Activated naive CD4-positive, alpha-beta T cell treated with anti-CD3 and anti-CD28 coated beads, Interleukin-2, amount 10 ng/mL, durations not matched to agents 7 days and 5 days (primary cell): Measurements from ENCODE around the gene RNF149.
"Not testable (repeated sequence)": the region's sequence is repeated elsewhere in the genome, so short reads cannot be mapped to it uniquely, and the experiment has no call there.

ENCODE experiments used
- CTCF ChIA-PET: fragments of 350-600 bp; sonication (Branson Sonifier 250); formaldehyde crosslinking; loops from one replicate; lab custom pipeline; 2021; ENCODE audit warnings: antibody characterized with exemption; lab: Charles Lee
- DNase-seq: peaks from one replicate; pipeline ENCODE4 v3.0.0-alpha.2; 2020
- H3K27ac Mint-ChIP-seq: one replicate; pipeline ENCODE4 v1.8.0; 2021; ENCODE audit warnings: mild to moderate bottlenecking, moderate library complexity, mixed read lengths
- H3K27me3 Mint-ChIP-seq: one replicate; pipeline ENCODE4 v1.8.0; 2021; ENCODE audit warnings: mild to moderate bottlenecking, mixed read lengths
- H3K36me3 Mint-ChIP-seq: one replicate; pipeline ENCODE4 v1.8.0; 2021; ENCODE audit warnings: mixed read lengths
- H3K4me1 Mint-ChIP-seq: one replicate; pipeline ENCODE4 v1.8.0; 2021; ENCODE audit warnings: mixed read lengths
- H3K4me3 Mint-ChIP-seq: one replicate; pipeline ENCODE4 v1.8.0; 2021; ENCODE audit warnings: mild to moderate bottlenecking, moderate library complexity, mixed read lengths
- H3K9me3 Mint-ChIP-seq: one replicate; pipeline ENCODE4 v1.8.0; 2021; ENCODE audit warnings: mixed read lengths

Gene RNF149

DNA sequence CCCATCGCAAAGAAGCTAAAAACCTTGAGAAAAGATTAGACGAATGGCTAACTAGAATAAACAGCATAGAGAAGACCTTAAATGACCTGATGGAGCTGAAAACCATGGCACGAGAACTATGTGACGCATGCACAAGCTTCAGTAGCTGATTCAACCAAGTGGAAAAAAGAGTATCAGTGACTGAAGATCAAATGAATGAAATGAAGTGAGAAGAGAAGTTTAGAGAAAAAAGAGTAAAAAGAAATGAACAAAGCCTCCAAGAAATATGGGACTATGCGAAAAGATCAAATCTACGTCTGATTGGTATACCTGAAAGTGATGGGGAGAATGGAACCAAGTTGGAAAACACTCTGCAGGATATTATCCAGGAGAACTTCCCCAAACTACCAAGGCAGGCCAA lies 8.1 kb upstream of the RNF149 start:
- H3K36me3 Mint-ChIP-seq = peaks cover 35% of the 10 kb centered on the region
- H3K9me3 Mint-ChIP-seq, CTCF ChIA-PET, H3K4me3 Mint-ChIP-seq, H3K27ac Mint-ChIP-seq, DNase-seq: not testable (repeated sequence)
- peaks cover 43% of the 10 kb centered on the region for H3K4me1 Mint-ChIP-seq
- H3K27me3 Mint-ChIP-seq = peaks cover 27% of the 10 kb centered on the region

DNA sequence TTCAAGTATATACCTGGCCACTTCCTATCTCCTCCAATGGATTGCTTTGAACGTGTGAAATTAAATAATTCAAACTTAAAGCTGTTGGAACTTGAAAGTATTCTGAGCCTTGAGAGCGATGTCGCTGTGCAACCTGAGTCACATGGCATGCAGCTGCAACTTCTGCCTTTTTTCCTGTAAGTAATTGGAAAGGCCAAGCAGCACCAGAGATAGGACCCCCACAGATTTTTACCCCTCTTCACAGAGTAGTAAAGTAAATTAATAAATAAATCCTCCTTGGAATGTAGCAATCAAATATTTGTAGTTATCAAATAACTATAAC lies 3.2 kb upstream of the RNF149 start:
- DNase-seq = peak; percentile 32
- CTCF ChIA-PET = interaction anchor here (0.9 to 1.5 kb wide), 4 partner anchors 15 to 58 kb away, joined by 3 to 4 read pairs (median 3); no protein-coding TSS in a partner anchor
- Mint-ChIP-seq H3K4me1 (peaks cover 66% of the 10 kb centered on the region), H3K27ac (peak overlapping the region; percentile 84), H3K27me3 (peaks cover 9% of the 10 kb centered on the region), H3K36me3 (peaks cover 16% of the 10 kb centered on the region), H3K4me3 (peak overlapping the region; percentile 57), H3K9me3 (no peaks in the 10 kb centered on the region)

DNA sequence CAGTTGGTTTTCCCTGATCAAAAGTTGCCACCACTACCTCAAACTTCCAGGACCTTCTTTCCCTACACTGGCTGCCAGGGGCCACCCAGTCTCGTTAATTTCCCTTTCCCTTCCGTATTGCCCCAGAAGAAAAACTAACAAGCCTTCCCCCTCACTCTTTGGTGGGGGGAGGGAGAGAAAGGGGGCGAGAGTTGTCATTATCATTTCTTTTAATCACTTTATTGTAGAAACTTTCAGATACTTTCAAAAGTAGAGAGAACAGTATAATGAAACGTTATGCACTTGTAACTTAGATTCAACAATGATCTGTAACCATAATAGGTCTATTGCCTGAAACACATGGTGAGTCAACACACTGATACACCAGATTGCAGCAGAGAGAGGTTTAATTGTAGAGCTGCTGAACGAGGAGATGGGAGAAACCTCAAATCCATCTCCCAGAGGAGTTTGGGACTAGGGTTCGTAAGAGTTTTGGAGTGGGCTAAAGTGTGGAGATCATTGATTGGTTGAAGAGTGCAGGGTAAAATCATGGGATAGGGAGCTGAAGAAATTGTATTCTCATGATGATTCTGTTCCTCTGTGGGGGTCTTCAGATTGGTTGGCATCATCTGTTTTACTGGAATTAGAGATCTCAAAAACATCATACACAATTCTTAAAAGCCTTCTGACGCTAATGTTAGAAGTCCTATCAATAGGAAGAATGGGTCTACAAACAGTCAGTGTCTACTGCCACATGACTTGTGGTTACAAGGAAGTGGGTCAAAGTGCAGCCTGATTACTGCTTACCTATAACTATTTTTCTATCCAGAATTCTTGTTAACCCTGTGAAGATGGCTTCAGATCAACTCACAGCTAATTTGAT lies 2.6 kb upstream of the RNF149 start:
- Mint-ChIP-seq H3K4me3 (peak overlapping the region; percentile 57), H3K27ac (peak overlapping the region; percentile 84), H3K9me3 (no peaks in the 10 kb centered on the region), H3K4me1 (peaks cover 64% of the 10 kb centered on the region), H3K27me3 (peaks cover 3% of the 10 kb centered on the region), H3K36me3 (peaks cover 16% of the 10 kb centered on the region)
- CTCF ChIA-PET = interaction anchor here (0.9 to 1.5 kb wide), 4 partner anchors 16 to 57 kb away, joined by 3 to 4 read pairs (median 3); no protein-coding TSS in a partner anchor
- peak; percentile 43 for DNase-seq

DNA sequence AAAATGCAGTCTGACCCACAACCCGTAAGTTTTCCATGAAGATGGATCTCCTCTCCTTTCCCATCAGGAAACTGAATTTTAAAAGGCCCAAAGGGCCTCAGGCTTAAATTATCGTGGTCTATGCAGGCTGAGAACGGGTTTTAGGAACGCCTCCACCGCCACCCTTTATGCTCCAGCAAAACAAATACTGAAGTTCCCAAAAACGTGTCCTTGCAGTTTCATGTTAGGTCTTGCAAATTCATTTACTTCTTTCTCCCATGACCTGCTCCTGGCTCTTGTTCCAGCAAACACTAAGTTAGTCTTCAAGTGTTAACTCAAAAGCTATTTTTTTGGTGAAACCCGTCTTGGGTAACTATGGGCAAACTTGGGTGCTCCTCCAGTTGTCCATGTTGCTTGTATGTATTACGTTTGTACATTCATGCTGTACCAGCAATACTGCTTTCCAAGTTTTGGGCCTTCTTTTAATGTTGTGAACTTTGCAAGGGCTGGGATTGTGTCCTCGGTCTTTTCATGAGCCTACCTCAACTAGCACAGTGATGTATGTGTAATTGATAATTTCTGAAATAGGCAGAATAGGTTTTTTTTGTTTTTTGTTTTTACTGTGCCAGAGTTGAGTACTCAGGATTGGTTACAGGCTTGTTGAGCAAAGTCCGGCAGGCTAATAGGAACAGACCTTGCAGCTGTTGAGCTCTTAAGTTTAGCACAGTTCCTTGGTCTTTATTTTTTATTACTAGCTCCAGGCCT lies 1.8 kb upstream of the RNF149 start:
- H3K4me3 Mint-ChIP-seq = peak overlapping the region; percentile 43
- H3K9me3 Mint-ChIP-seq = no peaks in the 10 kb centered on the region
- H3K36me3 Mint-ChIP-seq = peaks cover 23% of the 10 kb centered on the region
- H3K4me1 Mint-ChIP-seq = peaks cover 64% of the 10 kb centered on the region
- no peak for DNase-seq
- CTCF ChIA-PET = interaction anchor here (1.5 kb wide), 1 partner anchor 32 kb away, joined by 3 read pairs; no protein-coding TSS in a partner anchor
- peak overlapping the region; percentile 84 for H3K27ac Mint-ChIP-seq
- no peaks in the 10 kb centered on the region for H3K27me3 Mint-ChIP-seq

DNA sequence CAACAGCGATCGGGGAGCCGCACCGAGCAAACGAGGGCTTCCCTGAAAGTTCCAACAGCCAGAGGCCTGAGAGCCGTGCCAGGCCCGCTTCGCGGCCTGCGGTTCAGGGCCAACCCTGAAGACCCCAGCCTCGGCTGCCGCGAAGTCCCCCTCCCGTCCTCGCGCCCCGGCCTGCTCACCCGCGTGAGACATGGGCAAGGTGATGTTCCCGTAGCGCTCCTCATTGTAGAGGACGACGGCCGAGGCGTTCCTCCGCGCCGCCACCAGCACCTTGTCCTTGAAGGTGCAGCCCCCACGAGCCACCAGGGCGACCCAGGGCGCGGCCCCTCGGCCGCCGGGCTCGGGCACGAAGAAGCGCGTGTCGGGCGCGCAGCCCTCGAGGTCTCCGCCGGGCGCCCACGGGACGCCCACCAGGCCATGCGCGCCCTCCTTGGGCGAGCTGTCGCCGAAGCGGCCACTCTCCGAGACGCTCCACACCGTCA lies 510 bp downstream of the RNF149 start:
- Mint-ChIP-seq H3K36me3 (peaks cover 39% of the 10 kb centered on the region), H3K9me3 (no peaks in the 10 kb centered on the region), H3K4me3 (peak overlapping the region; percentile 100), H3K4me1 (peaks cover 77% of the 10 kb centered on the region), H3K27ac (peak overlapping the region; percentile 98), H3K27me3 (no peaks in the 10 kb centered on the region)
- CTCF ChIA-PET = interaction anchor here (0.7 to 1.7 kb wide), 4 partner anchors 16 to 34 kb away, joined by 3 to 6 read pairs (median 4); no protein-coding TSS in a partner anchor
- peak; percentile 54 for DNase-seq

DNA sequence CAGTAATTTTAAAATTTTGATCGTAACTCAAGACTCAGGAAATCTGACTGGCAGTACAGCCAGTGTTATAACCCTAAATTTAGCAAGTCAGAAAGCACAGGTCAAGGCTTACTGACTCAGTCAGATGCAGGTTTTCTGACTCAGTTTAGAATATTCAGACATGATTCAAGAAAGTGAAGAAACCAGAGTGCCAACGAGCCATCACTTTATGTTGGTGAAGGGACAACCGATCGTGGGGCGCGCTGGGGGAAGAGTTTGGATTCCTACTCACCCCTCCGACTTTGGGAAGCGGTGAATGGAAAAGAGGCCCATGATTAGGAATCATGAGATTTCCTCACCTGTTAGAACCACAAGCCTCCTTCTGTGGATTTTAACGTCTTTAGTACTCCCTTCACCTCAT lies 998 bp downstream of the RNF149 start:
- Mint-ChIP-seq H3K4me1 (peaks cover 77% of the 10 kb centered on the region), H3K27ac (peak overlapping the region; percentile 98), H3K9me3 (no peaks in the 10 kb centered on the region), H3K27me3 (no peaks in the 10 kb centered on the region), H3K4me3 (peak overlapping the region; percentile 100), H3K36me3 (peaks cover 44% of the 10 kb centered on the region)
- DNase-seq = no peak
- CTCF ChIA-PET = no interaction called here

DNA sequence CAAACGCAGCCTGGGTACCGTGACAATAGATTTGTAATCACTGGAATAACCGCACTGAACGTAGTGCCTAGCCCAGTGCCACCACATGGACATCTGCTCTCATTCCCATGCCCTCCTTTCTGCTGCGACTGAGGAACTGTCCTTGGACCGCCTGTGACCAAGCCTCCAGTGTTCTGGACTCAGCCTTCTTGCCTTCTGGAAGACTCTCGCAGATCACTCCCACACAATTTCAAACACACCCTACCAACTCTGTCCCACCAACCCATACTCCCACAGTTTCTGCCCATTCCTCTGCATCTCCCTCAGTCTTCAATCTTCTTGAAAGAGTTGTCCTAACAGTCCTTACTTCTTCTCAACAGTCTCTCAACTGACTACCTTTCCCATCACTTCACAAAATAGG lies 2.1 kb downstream of the RNF149 start:
- Mint-ChIP-seq H3K36me3 (peaks cover 54% of the 10 kb centered on the region), H3K4me3 (peak overlapping the region; percentile 100), H3K27ac (peak overlapping the region; percentile 98), H3K27me3 (no peaks in the 10 kb centered on the region), H3K9me3 (no peaks in the 10 kb centered on the region), H3K4me1 (peaks cover 78% of the 10 kb centered on the region)
- no peak for DNase-seq
- CTCF ChIA-PET = interaction anchor here (0.6 kb wide), 1 partner anchor 439 kb away, joined by 3 read pairs; no protein-coding TSS in a partner anchor

DNA sequence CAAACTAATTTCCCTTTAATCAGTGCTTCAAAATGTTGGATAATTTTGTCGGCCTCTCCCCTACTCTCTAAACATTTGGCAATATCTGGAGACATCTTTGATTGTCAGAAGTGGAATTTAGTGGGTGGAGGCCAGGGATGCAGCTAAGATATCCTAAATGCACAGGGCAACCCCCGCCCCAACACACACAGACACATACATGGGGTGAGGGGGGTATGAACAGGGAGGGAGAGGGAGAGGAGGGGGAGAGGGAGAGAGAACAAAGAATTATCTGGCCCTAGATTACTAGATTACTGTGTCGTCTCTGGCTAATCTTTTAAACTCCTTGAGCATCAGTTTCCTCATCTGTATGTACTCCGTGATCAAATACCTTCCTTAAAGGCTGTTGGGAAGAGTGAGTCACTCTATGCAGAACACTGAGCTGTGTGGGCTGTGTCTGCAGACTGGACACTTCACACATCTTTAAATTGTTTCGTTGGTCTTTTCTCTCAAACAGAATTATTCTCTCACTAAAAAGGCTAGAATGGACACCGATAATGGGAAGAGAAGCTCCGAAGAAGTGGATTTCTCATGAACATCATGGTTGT lies 2.9 kb downstream of the RNF149 start:
- peaks cover 60% of the 10 kb centered on the region for H3K36me3 Mint-ChIP-seq
- CTCF ChIA-PET = no interaction called here

DNA sequence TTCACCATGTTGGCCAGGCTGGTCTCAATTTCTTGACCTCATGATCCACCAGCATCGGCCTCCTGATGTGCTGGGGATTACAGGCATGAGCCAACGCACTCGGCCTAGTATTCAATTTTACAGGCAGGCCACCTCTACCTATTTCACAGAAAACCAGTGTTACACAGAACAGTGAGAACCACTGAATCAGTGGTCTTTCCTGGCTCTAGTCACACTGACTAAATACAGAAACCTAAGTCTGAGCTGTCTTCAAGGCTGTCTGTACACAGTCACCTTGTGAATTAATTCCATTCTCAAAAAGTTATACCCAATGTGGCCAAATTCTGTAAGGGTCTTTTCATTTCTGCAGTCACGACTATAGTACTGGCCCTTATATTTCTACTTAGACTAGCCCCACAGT lies 3.5 kb downstream of the RNF149 start:
- DNase-seq = no peak
- Mint-ChIP-seq H3K27ac (peak overlapping the region; percentile 98), H3K4me3 (peak overlapping the region; percentile 100), H3K36me3 (peaks cover 62% of the 10 kb centered on the region), H3K4me1 (peaks cover 74% of the 10 kb centered on the region), H3K27me3 (no peaks in the 10 kb centered on the region), H3K9me3 (no peaks in the 10 kb centered on the region)
- CTCF ChIA-PET = no interaction called here

More for the DNA sequence above, 2.9 kb downstream of the RNF149 start:
- H3K4me1 Mint-ChIP-seq = peaks cover 75% of the 10 kb centered on the region
- H3K27me3 Mint-ChIP-seq = no peaks in the 10 kb centered on the region
- peak overlapping the region; percentile 98 for H3K27ac Mint-ChIP-seq
- peak overlapping the region; percentile 100 for H3K4me3 Mint-ChIP-seq
- no peaks in the 10 kb centered on the region for H3K9me3 Mint-ChIP-seq
- no peak for DNase-seq

DNA sequence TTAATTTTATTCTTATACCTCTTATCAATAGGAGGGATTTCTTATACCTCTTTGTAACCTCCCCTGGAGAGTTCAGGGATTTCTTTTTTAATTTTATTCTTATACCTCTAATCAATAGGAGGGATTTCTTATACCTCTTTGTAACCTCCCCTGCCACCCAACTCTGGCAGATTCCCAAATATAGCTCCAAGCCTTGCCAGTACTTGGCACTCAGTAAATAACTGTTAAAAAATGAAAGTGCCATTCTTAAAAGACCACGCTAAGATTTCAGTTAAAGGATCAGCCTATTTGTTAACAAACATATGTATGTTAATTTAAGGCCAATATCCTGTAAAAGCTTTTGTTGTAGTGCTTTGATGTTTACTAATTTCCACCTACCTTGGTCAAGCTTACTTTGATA lies 4.8 kb downstream of the RNF149 start:
- Mint-ChIP-seq H3K9me3 (no peaks in the 10 kb centered on the region), H3K27me3 (no peaks in the 10 kb centered on the region), H3K4me1 (peaks cover 74% of the 10 kb centered on the region), H3K36me3 (peaks cover 74% of the 10 kb centered on the region), H3K27ac (no peak overlapping the region), H3K4me3 (peak overlapping the region; percentile 8)
- CTCF ChIA-PET = no interaction called here
- no peak for DNase-seq

DNA sequence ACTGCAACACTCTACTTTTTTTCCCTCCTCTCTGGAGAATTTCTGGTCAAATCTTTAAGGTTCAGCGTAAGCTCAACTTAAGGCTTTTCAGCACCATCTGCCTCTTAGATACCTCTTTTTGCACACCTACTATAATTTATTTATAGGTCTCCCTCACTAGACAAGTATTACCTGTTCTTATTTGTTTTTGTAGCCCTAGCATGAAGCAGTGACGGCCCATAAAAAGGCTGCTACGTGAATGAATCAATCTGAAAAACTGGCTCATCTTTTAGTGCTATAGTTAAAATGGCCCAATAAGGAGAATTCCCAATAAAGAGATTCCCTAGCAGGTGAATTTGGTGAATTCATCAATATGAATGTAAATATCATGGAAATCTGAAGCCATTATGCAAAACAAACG lies 6.5 kb downstream of the RNF149 start:
- Mint-ChIP-seq H3K9me3 (no peaks in the 10 kb centered on the region), H3K4me3 (no peak overlapping the region), H3K27ac (no peak overlapping the region), H3K4me1 (peaks cover 87% of the 10 kb centered on the region), H3K36me3 (peaks cover 77% of the 10 kb centered on the region), H3K27me3 (no peaks in the 10 kb centered on the region)
- CTCF ChIA-PET = no interaction called here
- DNase-seq = no peak

DNA sequence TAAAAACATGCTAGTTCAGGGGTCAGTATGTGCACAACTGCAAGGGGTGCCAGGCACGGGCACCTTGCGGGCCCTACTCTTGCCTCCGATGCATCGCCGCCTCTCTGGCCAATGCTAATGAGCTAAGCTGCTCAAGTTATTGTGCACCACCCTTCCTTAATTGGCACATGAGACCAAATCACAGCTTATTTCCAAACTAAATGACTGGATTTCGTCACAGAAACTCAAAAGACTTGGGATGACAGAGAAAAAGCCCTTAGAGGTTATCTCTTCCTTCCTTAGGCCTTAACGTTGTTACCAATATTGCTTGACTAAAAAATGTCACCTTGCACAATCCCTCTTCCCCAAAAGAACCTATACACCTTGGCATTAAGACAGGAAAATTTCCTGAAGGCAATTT lies 7.7 kb downstream of the RNF149 start:
- H3K9me3 Mint-ChIP-seq = no peaks in the 10 kb centered on the region
- no peak for DNase-seq
- no peak overlapping the region for H3K27ac Mint-ChIP-seq
- peaks cover 71% of the 10 kb centered on the region for H3K36me3 Mint-ChIP-seq
- H3K4me1 Mint-ChIP-seq = peaks cover 89% of the 10 kb centered on the region
- CTCF ChIA-PET = no interaction called here
- H3K4me3 Mint-ChIP-seq = no peak overlapping the region
- no peaks in the 10 kb centered on the region for H3K27me3 Mint-ChIP-seq

DNA sequence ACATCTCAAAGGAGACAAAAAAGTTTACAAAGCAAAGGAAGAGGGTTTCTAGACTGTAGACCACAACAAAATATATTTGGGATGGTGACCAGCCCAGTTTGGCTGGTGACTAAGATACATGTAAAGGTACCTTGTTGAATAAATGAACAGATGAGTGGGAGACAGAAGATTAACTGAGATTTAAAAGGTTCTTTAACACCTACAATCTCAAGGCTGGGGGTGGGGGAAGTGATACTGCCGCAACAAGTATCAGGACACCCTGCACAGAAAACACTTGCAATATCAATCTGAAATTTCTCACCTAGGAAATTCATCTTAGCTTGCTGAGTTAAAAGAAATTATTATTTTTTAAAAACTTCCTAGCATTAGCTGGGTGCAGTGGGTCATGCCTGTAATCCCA lies 8.3 kb downstream of the RNF149 start:
- Mint-ChIP-seq H3K27ac (no peak overlapping the region), H3K4me3 (no peak overlapping the region), H3K4me1 (peaks cover 85% of the 10 kb centered on the region), H3K9me3 (no peaks in the 10 kb centered on the region), H3K36me3 (peaks cover 65% of the 10 kb centered on the region), H3K27me3 (no peaks in the 10 kb centered on the region)
- DNase-seq = no peak
- CTCF ChIA-PET = interaction anchor here (1.4 kb wide), 1 partner anchor 42 kb away, joined by 4 read pairs; no protein-coding TSS in a partner anchor

DNA sequence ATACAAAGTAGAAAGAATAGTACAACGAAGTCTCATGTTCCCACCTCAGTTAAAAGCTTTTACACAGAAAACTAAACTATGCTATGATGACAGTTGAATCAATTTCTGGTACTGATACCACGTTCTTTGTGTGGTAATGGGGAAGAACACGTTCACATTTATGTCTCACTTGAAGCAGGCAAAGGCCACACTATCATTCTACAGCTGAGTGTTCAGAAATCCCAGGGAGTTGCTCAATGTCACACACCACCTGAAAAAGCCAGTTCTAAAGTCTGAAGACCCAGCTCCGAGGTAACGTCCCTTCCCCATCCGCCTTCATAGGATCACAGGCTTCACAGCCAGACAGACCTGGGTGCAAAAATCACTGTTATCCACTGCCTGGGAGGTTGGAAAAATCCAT lies 8.9 kb downstream of the RNF149 start:
- Mint-ChIP-seq H3K36me3 (peaks cover 62% of the 10 kb centered on the region), H3K27me3 (no peaks in the 10 kb centered on the region), H3K27ac (no peak overlapping the region), H3K4me1 (peaks cover 79% of the 10 kb centered on the region), H3K4me3 (no peak overlapping the region), H3K9me3 (no peaks in the 10 kb centered on the region)
- CTCF ChIA-PET = interaction anchor here (0.7 to 1.4 kb wide), 3 partner anchors 23 to 941 kb away, joined by 3 to 4 read pairs (median 3); no protein-coding TSS in a partner anchor
- no peak for DNase-seq
